Measurements from ENCODE around the gene MGMT. TPM values are rescaled to one million over a fixed set of nuclear protein-coding genes. Genes with fewer than 3 reads are reported as not detected.

The MGMT gene
- total and polyA plus RNA-seq, 4 donors = 28.2 to 79.1 (median 46.0) TPM

GRCh38 chr10:129809431-129809830 lies 342.4 kb downstream of the MGMT start:
- Histone ChIP-seq H3K9me3 (ENCODE audit: control insufficient read depth in 4 of 4, low read length in 3 of 4) (peaks cover 0 to 5% (median 0%) of the 10 kb centered on the region in 4 donors), H3K27ac (ENCODE audit: low read depth in 1 of 2, low read length in 2 of 2) (no peak overlapping the region), H3K36me3 (ENCODE audit: control insufficient read depth in 4 of 4, insufficient read depth in 3 of 4, low read depth in 1 of 4, low read length in 3 of 4) (no peaks in the 10 kb centered on the region), H3K9ac (ENCODE audit: low read depth in 1 of 2, low read length in 2 of 2) (no peak overlapping the region), H3K4me3 (ENCODE audit: low read depth in 1 of 3, low read length in 3 of 3) (no peak overlapping the region), H3K4me1 (ENCODE audit: control insufficient read depth in 4 of 4, insufficient read depth in 4 of 4, low read length in 3 of 4) (peaks cover 0 to 5% (median under 1%) of the 10 kb centered on the region in 4 donors), H3K27me3 (ENCODE audit: control insufficient read depth in 4 of 4, insufficient read depth in 4 of 4, low read length in 3 of 4) (no peaks in the 10 kb centered on the region)
- 89% methylated on average over 9 of the region's 9 CpGs for WGBS
- TF ChIP-seq NR2F2 (IDR thresholded peaks at IDR 0.05) (no peak), SP1 (IDR thresholded peaks at IDR 0.05) (no peak), GABPA (IDR thresholded peaks at IDR 0.05 in 1 of 2, conservative IDR thresholded peaks at IDR 0.05 in 1 of 2) (no peak), TAF1 (conservative IDR thresholded peaks at IDR 0.05) (no peak), MAX (IDR thresholded peaks at IDR 0.05) (no peak), HNF4G (IDR thresholded peaks at IDR 0.05) (no peak), YY1 (IDR thresholded peaks at IDR 0.05) (no peak), EGR1 (IDR thresholded peaks at IDR 0.05; ENCODE audit: low read depth in 2 of 2) (no peak), ZBTB33 (IDR thresholded peaks at IDR 0.05) (no peak)
- TF ChIP-seq, protein P1, sequence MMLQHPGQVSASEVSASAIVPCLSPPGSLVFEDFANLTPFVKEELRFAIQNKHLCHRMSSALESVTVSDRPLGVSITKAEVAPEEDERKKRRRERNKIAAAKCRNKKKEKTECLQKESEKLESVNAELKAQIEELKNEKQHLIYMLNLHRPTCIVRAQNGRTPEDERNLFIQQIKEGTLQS (IDR thresholded peaks at IDR 0.05) = no peak
- no peak for DNase-seq (ENCODE audit: low spot score)

DNA sequence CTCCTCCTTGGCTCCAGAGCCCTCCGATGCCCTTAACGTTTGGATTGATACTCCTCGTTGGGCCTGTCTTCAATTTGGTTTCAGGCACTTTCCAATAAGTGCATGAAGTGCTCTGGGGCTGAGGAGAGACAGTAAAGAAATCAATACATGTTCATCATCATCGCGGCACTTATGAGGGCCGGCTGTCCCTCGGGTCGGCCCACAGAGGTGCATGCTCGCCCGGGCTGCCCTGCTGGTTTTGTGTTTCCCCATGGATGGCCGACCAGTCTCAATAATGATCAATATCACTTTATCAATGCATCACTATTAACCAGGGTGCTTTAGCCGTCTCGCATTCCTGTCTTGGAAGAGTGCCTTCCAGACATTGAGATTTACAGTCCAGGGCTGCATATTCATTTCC lies 342.8 kb downstream of the MGMT start:
- DNase-seq (ENCODE audit: low spot score) = no peak
- H3K27ac ChIP-seq (ENCODE audit: low read depth in 1 of 2, low read length in 2 of 2) = no peak overlapping the region
- TF ChIP-seq HNF4A (conservative IDR thresholded peaks at IDR 0.05) (no peak), HNF4G (IDR thresholded peaks at IDR 0.05) (no peak), FOXA2 (IDR thresholded peaks at IDR 0.05) (no peak), RXRA (IDR thresholded peaks at IDR 0.05) (no peak), NR2F2 (IDR thresholded peaks at IDR 0.05) (no peak), RAD21 (IDR thresholded peaks at IDR 0.05) (no peak), MAX (IDR thresholded peaks at IDR 0.05) (no peak), FOXA1 (IDR thresholded peaks at IDR 0.05) (no peak), GABPA (IDR thresholded peaks at IDR 0.05 in 1 of 2, conservative IDR thresholded peaks at IDR 0.05 in 1 of 2) (no peak), JUND (IDR thresholded peaks at IDR 0.05) (no peak), EGR1 (IDR thresholded peaks at IDR 0.05; ENCODE audit: low read depth in 2 of 2) (no peak), SP1 (IDR thresholded peaks at IDR 0.05) (no peak), ZBTB33 (IDR thresholded peaks at IDR 0.05) (no peak), YY1 (IDR thresholded peaks at IDR 0.05) (no peak), TAF1 (conservative IDR thresholded peaks at IDR 0.05) (no peak)
- TF ChIP-seq, protein P1 (IDR thresholded peaks at IDR 0.05) = no peak
- TF ChIP-seq, protein P2, sequence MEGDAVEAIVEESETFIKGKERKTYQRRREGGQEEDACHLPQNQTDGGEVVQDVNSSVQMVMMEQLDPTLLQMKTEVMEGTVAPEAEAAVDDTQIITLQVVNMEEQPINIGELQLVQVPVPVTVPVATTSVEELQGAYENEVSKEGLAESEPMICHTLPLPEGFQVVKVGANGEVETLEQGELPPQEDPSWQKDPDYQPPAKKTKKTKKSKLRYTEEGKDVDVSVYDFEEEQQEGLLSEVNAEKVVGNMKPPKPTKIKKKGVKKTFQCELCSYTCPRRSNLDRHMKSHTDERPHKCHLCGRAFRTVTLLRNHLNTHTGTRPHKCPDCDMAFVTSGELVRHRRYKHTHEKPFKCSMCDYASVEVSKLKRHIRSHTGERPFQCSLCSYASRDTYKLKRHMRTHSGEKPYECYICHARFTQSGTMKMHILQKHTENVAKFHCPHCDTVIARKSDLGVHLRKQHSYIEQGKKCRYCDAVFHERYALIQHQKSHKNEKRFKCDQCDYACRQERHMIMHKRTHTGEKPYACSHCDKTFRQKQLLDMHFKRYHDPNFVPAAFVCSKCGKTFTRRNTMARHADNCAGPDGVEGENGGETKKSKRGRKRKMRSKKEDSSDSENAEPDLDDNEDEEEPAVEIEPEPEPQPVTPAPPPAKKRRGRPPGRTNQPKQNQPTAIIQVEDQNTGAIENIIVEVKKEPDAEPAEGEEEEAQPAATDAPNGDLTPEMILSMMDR (IDR thresholded peaks at IDR 0.05; ENCODE audit: low read depth, low read length, missing input control) = no peak
- TF ChIP-seq, protein P3, sequence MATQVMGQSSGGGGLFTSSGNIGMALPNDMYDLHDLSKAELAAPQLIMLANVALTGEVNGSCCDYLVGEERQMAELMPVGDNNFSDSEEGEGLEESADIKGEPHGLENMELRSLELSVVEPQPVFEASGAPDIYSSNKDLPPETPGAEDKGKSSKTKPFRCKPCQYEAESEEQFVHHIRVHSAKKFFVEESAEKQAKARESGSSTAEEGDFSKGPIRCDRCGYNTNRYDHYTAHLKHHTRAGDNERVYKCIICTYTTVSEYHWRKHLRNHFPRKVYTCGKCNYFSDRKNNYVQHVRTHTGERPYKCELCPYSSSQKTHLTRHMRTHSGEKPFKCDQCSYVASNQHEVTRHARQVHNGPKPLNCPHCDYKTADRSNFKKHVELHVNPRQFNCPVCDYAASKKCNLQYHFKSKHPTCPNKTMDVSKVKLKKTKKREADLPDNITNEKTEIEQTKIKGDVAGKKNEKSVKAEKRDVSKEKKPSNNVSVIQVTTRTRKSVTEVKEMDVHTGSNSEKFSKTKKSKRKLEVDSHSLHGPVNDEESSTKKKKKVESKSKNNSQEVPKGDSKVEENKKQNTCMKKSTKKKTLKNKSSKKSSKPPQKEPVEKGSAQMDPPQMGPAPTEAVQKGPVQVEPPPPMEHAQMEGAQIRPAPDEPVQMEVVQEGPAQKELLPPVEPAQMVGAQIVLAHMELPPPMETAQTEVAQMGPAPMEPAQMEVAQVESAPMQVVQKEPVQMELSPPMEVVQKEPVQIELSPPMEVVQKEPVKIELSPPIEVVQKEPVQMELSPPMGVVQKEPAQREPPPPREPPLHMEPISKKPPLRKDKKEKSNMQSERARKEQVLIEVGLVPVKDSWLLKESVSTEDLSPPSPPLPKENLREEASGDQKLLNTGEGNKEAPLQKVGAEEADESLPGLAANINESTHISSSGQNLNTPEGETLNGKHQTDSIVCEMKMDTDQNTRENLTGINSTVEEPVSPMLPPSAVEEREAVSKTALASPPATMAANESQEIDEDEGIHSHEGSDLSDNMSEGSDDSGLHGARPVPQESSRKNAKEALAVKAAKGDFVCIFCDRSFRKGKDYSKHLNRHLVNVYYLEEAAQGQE (IDR thresholded peaks at IDR 0.05) = no peak
- H3K4me1 ChIP-seq (ENCODE audit: control insufficient read depth in 4 of 4, insufficient read depth in 4 of 4, low read length in 3 of 4) = peaks cover 0 to 5% (median 2%) of the 10 kb centered on the region in 4 donors
- H3K36me3 ChIP-seq (ENCODE audit: control insufficient read depth in 4 of 4, insufficient read depth in 3 of 4, low read depth in 1 of 4, low read length in 3 of 4) = no peaks in the 10 kb centered on the region
- peaks cover 0 to 5% (median 0%) of the 10 kb centered on the region in 4 donors for H3K9me3 ChIP-seq (ENCODE audit: control insufficient read depth in 4 of 4, low read length in 3 of 4)
- WGBS = 88% methylated on average over 13 of the region's 13 CpGs
- no peak overlapping the region for H3K4me3 ChIP-seq (ENCODE audit: low read depth in 1 of 3, low read length in 3 of 3)
- no peak overlapping the region for H3K9ac ChIP-seq (ENCODE audit: low read depth in 1 of 2, low read length in 2 of 2)
- H3K27me3 ChIP-seq (ENCODE audit: control insufficient read depth in 4 of 4, insufficient read depth in 4 of 4, low read length in 3 of 4) = no peaks in the 10 kb centered on the region

Data from liver (tissue), 9 donors.